Caco-2 (cell line): Measurements from ENCODE around the gene FAM53A. TPM values are rescaled to one million over a fixed set of nuclear protein-coding genes. Genes with fewer than 3 reads are reported as not detected.

ENCODE experiments used
- BruUV-seq: library from RNA; stranded (reverse); fragments of 400-500 nt; replicated peaks from 2 replicates; lab custom pipeline; 2021; lab: Mats Ljungman, UMichigan
- CTCF ChIA-PET: fragments of 300-600 bp; sonication (Branson Sonifier 250); formaldehyde crosslinking; loops from one replicate; lab custom pipeline; 2022; ENCODE audit warnings: antibody characterized with exemption; lab: Charles Lee
- POLR2A ChIA-PET: fragments of 300-600 bp; sonication (Branson Sonifier 250); formaldehyde crosslinking; loops from one replicate; lab custom pipeline; 2022; ENCODE audit warnings: antibody characterized with exemption; lab: Charles Lee
- DNase-seq, 2 experiments: peaks; one replicate each; pipeline versions ENCODE4 v3.0.0 to v3.0.0-alpha.2; 2020 to 2022
- H3K27me3 ChIP-seq: replicated peaks from 2 replicates; pipeline ENCODE4 v1.6.0; 2011; ENCODE audit warnings: low read length; ENCODE audit not compliant: control insufficient read depth, insufficient read depth
- H3K36me3 ChIP-seq: 2 replicates; pipeline ENCODE4 v1.5.1; 2011; ENCODE audit warnings: low read length; ENCODE audit not compliant: control insufficient read depth, insufficient read depth
- H3K4me1 ChIP-seq: fragments of 250-450 bp; sonication (Bioruptor Pico); 2 replicates; pipeline ENCODE4 v1.5.1; 2020; ENCODE audit warnings: mild to moderate bottlenecking
- H3K4me3 ChIP-seq: 2 replicates; pipeline ENCODE4 v1.5.1; 2011; ENCODE audit warnings: low read depth, mild to moderate bottlenecking, control low read depth, low read length
- H3K9me3 ChIP-seq: fragments of 250-450 bp; sonication (Bioruptor Pico); 2 replicates; pipeline ENCODE4 v1.5.1; 2020; ENCODE audit warnings: mild to moderate bottlenecking, moderate library complexity
- H3K27ac Mint-ChIP-seq: one replicate; pipeline ENCODE4 v1.8.0; 2022; ENCODE audit warnings: mixed read lengths; ENCODE audit not compliant: unreplicated experiment
- H3K27me3 Mint-ChIP-seq: one replicate; pipeline ENCODE4 v1.8.0; 2022; ENCODE audit warnings: mixed read lengths; ENCODE audit not compliant: insufficient read depth, unreplicated experiment
- H3K36me3 Mint-ChIP-seq: one replicate; pipeline ENCODE4 v1.8.0; 2022; ENCODE audit warnings: mild to moderate bottlenecking, mixed read lengths; ENCODE audit not compliant: insufficient read depth, unreplicated experiment
- H3K4me1 Mint-ChIP-seq: one replicate; pipeline ENCODE4 v1.8.0; 2022; ENCODE audit warnings: low read depth, mixed read lengths; ENCODE audit not compliant: unreplicated experiment
- H3K4me3 Mint-ChIP-seq: one replicate; pipeline ENCODE4 v1.8.0; 2022; ENCODE audit warnings: mild to moderate bottlenecking, moderate library complexity, mixed read lengths; ENCODE audit not compliant: unreplicated experiment
- H3K9me3 Mint-ChIP-seq: one replicate; pipeline ENCODE4 v1.8.0; 2022; ENCODE audit warnings: mixed read lengths; ENCODE audit not compliant: unreplicated experiment
- intact Hi-C: fragments of 100-400 bp; cut with micrococcal nuclease; formaldehyde crosslinking; loops from one replicate; pipeline ENCODE4 v1.10.0; 2022; ENCODE audit not compliant: unreplicated experiment
- total RNA-seq: library from RNA; stranded (reverse); gene quantifications from 2 replicates; pipeline ENCODE4 v1.2.3, GENCODE V29; 2022
- TF ChIP-seq, protein P1 (sequence below), 2 experiments: fragments of 200-600 bp in 1 of 2; IDR thresholded peaks; 1 replicate in 1 of 2; 2 replicates in 1 of 2; pipeline versions ENCODE4 v1.5.1 to v1.8.0; 2011 to 2022; ENCODE audit warnings: antibody characterized with exemption in 1 of 2, control low read depth in 1 of 2, inconsistent platforms in 1 of 2, low read depth in 1 of 2, low read length in 1 of 2, mild to moderate bottlenecking in 1 of 2, moderate library complexity in 1 of 2; ENCODE audit not compliant: insufficient read depth in 1 of 2, severe bottlenecking in 1 of 2, unreplicated experiment in 1 of 2

FAM53A gene
- total RNA-seq, 1 experiment from 2014 or later: 4.1 TPM

DNA sequence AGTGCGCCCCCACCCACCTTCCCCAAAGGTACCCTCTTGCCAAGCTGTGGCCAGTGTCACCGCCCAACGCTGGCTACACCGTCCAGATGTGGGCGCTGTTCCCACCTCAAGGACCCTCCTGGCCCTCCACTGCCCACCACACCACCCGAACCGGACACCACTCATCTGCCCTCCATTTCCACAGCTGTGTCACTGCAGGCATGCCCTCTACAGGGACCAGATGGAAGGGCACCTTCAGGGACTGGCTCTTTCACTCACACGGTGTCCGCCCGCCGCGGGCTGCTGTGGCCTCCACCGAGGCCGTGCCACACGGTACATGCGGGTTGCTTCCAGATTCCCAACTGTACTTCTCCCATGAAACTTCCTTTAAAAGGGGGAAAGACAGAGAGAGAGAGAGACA lies 87.7 kb downstream of the FAM53A start:
- no peak overlapping the region for H3K4me3 ChIP-seq
- intact Hi-C loops: no loop called here
- Mint-ChIP-seq H3K27me3 (peaks cover 3% of the 10 kb centered on the region), H3K4me3 (no peak overlapping the region), H3K4me1 (peaks cover 5% of the 10 kb centered on the region), H3K9me3 (peaks cover 1% of the 10 kb centered on the region), H3K36me3 (no peaks in the 10 kb centered on the region), H3K27ac (no peak overlapping the region)
- no peak for DNase-seq
- TF ChIP-seq, protein P1, sequence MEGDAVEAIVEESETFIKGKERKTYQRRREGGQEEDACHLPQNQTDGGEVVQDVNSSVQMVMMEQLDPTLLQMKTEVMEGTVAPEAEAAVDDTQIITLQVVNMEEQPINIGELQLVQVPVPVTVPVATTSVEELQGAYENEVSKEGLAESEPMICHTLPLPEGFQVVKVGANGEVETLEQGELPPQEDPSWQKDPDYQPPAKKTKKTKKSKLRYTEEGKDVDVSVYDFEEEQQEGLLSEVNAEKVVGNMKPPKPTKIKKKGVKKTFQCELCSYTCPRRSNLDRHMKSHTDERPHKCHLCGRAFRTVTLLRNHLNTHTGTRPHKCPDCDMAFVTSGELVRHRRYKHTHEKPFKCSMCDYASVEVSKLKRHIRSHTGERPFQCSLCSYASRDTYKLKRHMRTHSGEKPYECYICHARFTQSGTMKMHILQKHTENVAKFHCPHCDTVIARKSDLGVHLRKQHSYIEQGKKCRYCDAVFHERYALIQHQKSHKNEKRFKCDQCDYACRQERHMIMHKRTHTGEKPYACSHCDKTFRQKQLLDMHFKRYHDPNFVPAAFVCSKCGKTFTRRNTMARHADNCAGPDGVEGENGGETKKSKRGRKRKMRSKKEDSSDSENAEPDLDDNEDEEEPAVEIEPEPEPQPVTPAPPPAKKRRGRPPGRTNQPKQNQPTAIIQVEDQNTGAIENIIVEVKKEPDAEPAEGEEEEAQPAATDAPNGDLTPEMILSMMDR (IDR thresholded peaks at IDR 0.05; ENCODE audit: insufficient read depth in 1 of 2, low read depth in 1 of 2, low read length in 1 of 2, severe bottlenecking in 1 of 2, unreplicated experiment in 1 of 2): no peak
- H3K27me3 ChIP-seq: no peaks in the 10 kb centered on the region
- ChIA-PET POLR2A (no interaction called here), CTCF (no interaction called here)
- no TSS peak for BruUV-seq
- H3K4me1 ChIP-seq: no peaks in the 10 kb centered on the region
- no peaks in the 10 kb centered on the region for H3K36me3 ChIP-seq
- H3K9me3 ChIP-seq: no peaks in the 10 kb centered on the region

DNA sequence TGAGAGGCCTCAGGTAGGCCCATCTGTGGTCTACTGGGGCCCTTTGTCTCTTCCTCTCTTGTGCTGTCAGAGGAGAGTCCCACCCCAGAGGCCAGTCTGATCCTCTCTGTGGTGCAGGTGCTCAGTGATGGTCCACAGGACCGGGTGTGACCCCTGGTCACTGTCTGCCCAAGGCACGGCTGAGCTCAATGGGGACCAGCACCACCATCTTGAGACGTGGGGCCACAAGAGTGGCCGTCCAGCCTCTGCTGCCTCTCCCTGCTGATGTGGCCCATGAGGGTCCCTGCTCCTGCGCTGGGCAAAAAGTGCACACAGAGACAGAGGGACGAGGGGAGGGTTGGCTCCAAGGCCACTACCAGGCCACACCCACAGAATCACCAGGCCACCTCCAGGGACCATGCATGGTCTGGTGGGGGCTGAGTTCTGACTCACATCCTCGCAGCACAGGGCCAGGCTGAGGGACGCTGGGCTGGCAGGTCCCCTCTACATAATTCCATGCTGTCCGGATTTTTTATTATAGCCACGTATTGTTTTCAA lies 88.3 kb downstream of the FAM53A start:
- Mint-ChIP-seq H3K36me3 (no peaks in the 10 kb centered on the region), H3K27ac (no peak overlapping the region), H3K9me3 (peaks cover 6% of the 10 kb centered on the region), H3K4me3 (no peak overlapping the region), H3K4me1 (peaks cover 5% of the 10 kb centered on the region), H3K27me3 (peaks cover 3% of the 10 kb centered on the region)
- intact Hi-C loops: no loop called here
- no peaks in the 10 kb centered on the region for H3K9me3 ChIP-seq
- no peaks in the 10 kb centered on the region for H3K27me3 ChIP-seq
- no TSS peak for BruUV-seq
- ChIA-PET POLR2A (no interaction called here), CTCF (no interaction called here)
- TF ChIP-seq, protein P1 (IDR thresholded peaks at IDR 0.05; ENCODE audit: insufficient read depth in 1 of 2, low read depth in 1 of 2, low read length in 1 of 2, severe bottlenecking in 1 of 2, unreplicated experiment in 1 of 2): no peak
- H3K4me1 ChIP-seq: no peaks in the 10 kb centered on the region
- no peak for DNase-seq
- no peaks in the 10 kb centered on the region for H3K36me3 ChIP-seq
- H3K4me3 ChIP-seq: no peak overlapping the region

DNA sequence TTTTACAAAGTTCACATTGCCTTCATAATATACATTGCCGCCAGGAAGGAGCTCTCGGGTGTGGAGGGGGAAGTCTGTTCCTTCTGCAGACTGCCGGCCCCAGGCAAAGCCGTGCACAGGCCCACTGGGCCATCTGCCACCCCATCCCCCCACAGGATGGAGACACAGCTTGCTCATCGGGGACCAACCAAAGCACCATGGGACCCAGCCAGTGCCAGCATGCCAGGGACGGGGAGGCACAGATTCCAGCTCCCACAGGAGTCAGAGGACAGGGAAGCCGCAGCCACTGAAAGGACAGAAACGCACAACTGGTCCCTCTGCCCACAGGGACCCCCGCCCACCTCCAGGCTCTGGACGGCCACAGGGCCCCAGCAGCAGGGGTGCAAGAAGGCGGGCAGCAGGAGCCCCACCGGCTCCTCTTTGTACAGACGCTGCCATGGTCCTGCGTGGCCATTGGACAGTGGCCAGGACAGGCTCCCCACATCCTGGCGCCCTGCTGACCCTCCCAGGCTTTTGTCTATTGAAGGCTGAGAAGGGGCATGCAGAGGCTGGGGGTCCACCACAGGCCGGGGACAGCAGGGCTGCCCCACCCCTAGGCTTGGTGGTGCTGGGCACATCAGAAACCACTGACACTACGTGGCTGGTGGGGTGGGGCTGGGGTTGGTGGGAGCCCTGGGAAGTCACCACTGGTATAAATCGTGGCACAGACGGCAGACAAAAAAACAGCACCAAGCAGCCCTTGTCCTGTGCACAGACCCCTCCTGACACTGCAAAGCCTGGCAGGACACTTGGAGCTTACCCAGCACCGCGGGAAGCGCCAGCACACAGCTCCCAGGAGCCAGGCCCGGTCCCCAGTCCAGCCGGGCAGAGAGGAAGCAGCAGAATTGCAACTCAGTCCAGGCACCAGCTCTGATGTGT lies 89.0 kb downstream of the FAM53A start:
- Mint-ChIP-seq H3K4me3 (no peak overlapping the region), H3K9me3 (peaks cover 14% of the 10 kb centered on the region), H3K27me3 (peaks cover 3% of the 10 kb centered on the region), H3K4me1 (peaks cover 5% of the 10 kb centered on the region), H3K27ac (no peak overlapping the region), H3K36me3 (no peaks in the 10 kb centered on the region)
- intact Hi-C loops: no loop called here
- H3K27me3 ChIP-seq: no peaks in the 10 kb centered on the region
- ChIA-PET CTCF (no interaction called here), POLR2A (no interaction called here)
- TF ChIP-seq, protein P1 (IDR thresholded peaks at IDR 0.05; ENCODE audit: insufficient read depth in 1 of 2, low read depth in 1 of 2, low read length in 1 of 2, severe bottlenecking in 1 of 2, unreplicated experiment in 1 of 2): no peak
- DNase-seq: no peak
- no peaks in the 10 kb centered on the region for H3K4me1 ChIP-seq
- no TSS peak for BruUV-seq
- H3K4me3 ChIP-seq: no peak overlapping the region
- no peaks in the 10 kb centered on the region for H3K36me3 ChIP-seq
- H3K9me3 ChIP-seq: no peaks in the 10 kb centered on the region
